Measurements from ENCODE around the gene NFIX. TPM values are rescaled to one million over a fixed set of nuclear protein-coding genes. Genes with fewer than 3 reads are reported as not detected.
A peak's percentile ranks its signal among the peaks of the same experiment; 100 is the strongest.

Gene NFIX
- total and polyA plus RNA-seq, 9 of the 15 experiments (the other 6 are each of a cell fraction or from before 2014, with no cell fraction given), result 0.28 to 26.8 (median 5.4) TPM

- TF ChIP-seq ATF4 (CRISPR knock-in tag; IDR thresholded peaks at IDR 0.05) (no peak), ATF6 (CRISPR knock-in tag; IDR thresholded peaks at IDR 0.05) (no peak), RBM25 (IDR thresholded peaks at IDR 0.05; ENCODE audit: low read depth, low read length, severe bottlenecking) (peak; percentile 34), ZNF398 (CRISPR knock-in tag; IDR thresholded peaks at IDR 0.05) (no peak), ZBTB43 (CRISPR knock-in tag; IDR thresholded peaks at IDR 0.05) (peak; percentile 35; the same call in 1 of the 2 replicates), ZNF184 (CRISPR knock-in tag; IDR thresholded peaks at IDR 0.05) (no peak), E2F8 (IDR thresholded peaks at IDR 0.05; ENCODE audit: low read depth, partially characterized antibody) (no peak), RCOR1 (IDR thresholded peaks at IDR 0.05; ENCODE audit: borderline replicate concordance in 1 of 2, low read depth in 2 of 2, low read length in 2 of 2) (peak in 1 of 2 experiments; percentile 79; a peak in 2 of 4 replicates), MCM7 (IDR thresholded peaks at IDR 0.05) (no peak), CBFB (CRISPR knock-in tag; IDR thresholded peaks at IDR 0.05) (no peak), TGIF2 (CRISPR knock-in tag; IDR thresholded peaks at IDR 0.05) (no peak), KDM1A (IDR thresholded peaks at IDR 0.05) (peak in 1 of 2 experiments; percentile 42; a peak in 2 of 4 replicates), HDAC3 (IDR thresholded peaks at IDR 0.05; ENCODE audit: borderline replicate concordance, partially characterized antibody) (peak; percentile 33), FOXJ3 (CRISPR knock-in tag; IDR thresholded peaks at IDR 0.05) (no peak), TAF7 (tag; IDR thresholded peaks at IDR 0.05) (no peak), MAX (CRISPR knock-in tag; IDR thresholded peaks at IDR 0.05) (no peak), FOXA1 (IDR thresholded peaks at IDR 0.05; ENCODE audit: borderline replicate concordance) (no peak), JUND (IDR thresholded peaks at IDR 0.05; ENCODE audit: borderline replicate concordance, low read depth, low read length) (peak; percentile 72), JUND (tag; IDR thresholded peaks at IDR 0.05; ENCODE audit: borderline replicate concordance, low read depth, low read length) (no peak; the same call in 2 of the 3 replicates)
These were observed 122.6 kb downstream of the NFIX start, which contains the start of gene NACC1 (continued) for GRCh38 chr19:13117772-13118423.
